ENCODE data around the gene CHST8.

Gene CHST8

DNA sequence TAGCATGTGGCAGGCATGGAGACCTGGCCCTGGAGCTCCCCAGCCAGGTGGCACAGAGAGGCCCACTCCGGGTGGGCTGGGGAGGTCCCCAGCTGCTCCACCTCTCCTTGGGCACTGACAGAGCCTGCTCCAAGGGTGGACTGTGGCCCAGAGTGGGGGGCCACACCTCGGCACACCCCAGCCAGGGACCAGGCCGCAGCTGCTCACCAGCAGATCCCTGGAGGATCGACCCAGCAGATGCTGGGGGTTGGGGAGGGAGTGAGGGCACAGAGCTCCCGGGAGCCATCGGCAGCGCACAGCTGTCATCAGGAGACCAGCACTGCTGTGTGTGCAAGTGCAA is 102.9 kb downstream of the CHST8 start:
- no peaks in the 10 kb centered on the region for H3K4me1 ChIP-seq (ENCODE audit: insufficient read depth, low read length, poor library complexity, severe bottlenecking)

DNA sequence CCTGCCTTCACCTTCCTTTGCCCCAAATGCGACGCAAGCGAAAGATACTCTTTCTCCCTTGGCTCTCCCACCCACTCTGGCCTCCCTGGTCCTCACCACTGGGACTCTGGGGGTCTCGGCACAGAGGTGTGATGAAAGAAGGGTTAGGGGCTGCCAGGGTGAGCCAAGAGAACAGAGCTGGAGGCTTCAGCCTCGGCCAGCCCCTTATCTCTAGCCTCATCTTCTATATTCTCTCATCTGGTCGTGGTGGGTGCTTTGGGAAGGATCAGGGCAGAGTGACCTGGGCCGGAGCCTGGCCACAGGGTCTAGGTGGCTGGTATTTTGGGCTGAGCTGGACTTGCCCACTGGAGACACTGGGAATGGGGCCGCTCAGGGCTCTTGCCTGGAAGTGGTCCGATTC is 103.8 kb downstream of the CHST8 start:
- no peaks in the 10 kb centered on the region for H4K20me1 ChIP-seq (ENCODE audit: insufficient read depth, low read length, poor library complexity, severe bottlenecking)
- no peaks in the 10 kb centered on the region for H3K9me3 ChIP-seq (ENCODE audit: insufficient read depth, low read depth, low read length)
- no peak overlapping the region for H3K9ac ChIP-seq (ENCODE audit: low read depth, low read length, poor library complexity, severe bottlenecking)
- H3F3A ChIP-seq (ENCODE audit: low read depth), result no peaks in the 10 kb centered on the region
- no peaks in the 10 kb centered on the region for H3K79me2 ChIP-seq (ENCODE audit: insufficient read depth, low read length)
- H2AFZ ChIP-seq (ENCODE audit: low read length), result no peak overlapping the region
- H3K4me1 ChIP-seq (ENCODE audit: insufficient read depth, low read length, poor library complexity, severe bottlenecking), result no peaks in the 10 kb centered on the region
- H3K4me2 ChIP-seq (ENCODE audit: low read depth, low read length, poor library complexity, severe bottlenecking), result no peak overlapping the region
- TF ChIP-seq EZH2phosphoT487 (IDR thresholded peaks at IDR 0.05; ENCODE audit: borderline replicate concordance), result no peak
- H3K27me3 ChIP-seq (ENCODE audit: insufficient read depth, low read length, poor library complexity, severe bottlenecking), result no peaks in the 10 kb centered on the region
- H3K4me3 ChIP-seq (ENCODE audit: low read length, poor library complexity, severe bottlenecking), result no peak overlapping the region
- H3K9me2 ChIP-seq (replicated peaks; ENCODE audit: low read depth, low read length), result no peaks in the 10 kb centered on the region
- H3K36me3 ChIP-seq (ENCODE audit: insufficient read depth, low read length), result no peaks in the 10 kb centered on the region

More for the DNA sequence above, 102.9 kb downstream of the CHST8 start:
- Histone ChIP-seq H3K9me3 (ENCODE audit: insufficient read depth, low read depth, low read length) (no peaks in the 10 kb centered on the region), H3K9me2 (replicated peaks; ENCODE audit: low read depth, low read length) (no peaks in the 10 kb centered on the region), H3K4me2 (ENCODE audit: low read depth, low read length, poor library complexity, severe bottlenecking) (no peak overlapping the region), H3K4me3 (ENCODE audit: low read length, poor library complexity, severe bottlenecking) (no peak overlapping the region), H3F3A (ENCODE audit: low read depth) (no peaks in the 10 kb centered on the region), H4K20me1 (ENCODE audit: insufficient read depth, low read length, poor library complexity, severe bottlenecking) (no peaks in the 10 kb centered on the region), H3K79me2 (ENCODE audit: insufficient read depth, low read length) (no peaks in the 10 kb centered on the region), H3K36me3 (ENCODE audit: insufficient read depth, low read length) (no peaks in the 10 kb centered on the region), H3K9ac (ENCODE audit: low read depth, low read length, poor library complexity, severe bottlenecking) (no peak overlapping the region), H3K27me3 (ENCODE audit: insufficient read depth, low read length, poor library complexity, severe bottlenecking) (no peaks in the 10 kb centered on the region), H2AFZ (ENCODE audit: low read length) (no peak overlapping the region)
- TF ChIP-seq EZH2phosphoT487 (IDR thresholded peaks at IDR 0.05; ENCODE audit: borderline replicate concordance), result no peak

DNA sequence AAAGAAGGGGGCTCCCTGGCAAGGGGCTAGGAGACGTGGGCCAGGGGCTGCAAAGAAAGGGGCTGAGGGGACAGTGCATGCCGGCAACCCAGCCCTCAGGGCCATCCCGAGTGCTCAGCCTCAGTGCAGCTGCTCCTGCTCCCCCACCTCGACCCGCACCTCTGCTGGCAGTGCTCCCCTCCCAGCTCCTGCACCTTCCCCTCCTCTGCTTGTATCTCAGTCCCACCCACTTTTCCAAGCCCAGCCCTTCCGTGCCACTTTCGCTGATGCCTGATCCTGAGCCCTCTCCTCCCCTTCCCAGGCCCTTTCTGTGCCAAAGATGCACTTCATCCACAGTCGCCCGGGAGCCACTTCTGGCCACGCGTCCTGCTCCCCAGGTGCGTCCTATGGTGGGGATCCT is 105.0 kb downstream of the CHST8 start:
- no peaks in the 10 kb centered on the region for H3K79me2 ChIP-seq (ENCODE audit: insufficient read depth, low read length)
- no peaks in the 10 kb centered on the region for H3K36me3 ChIP-seq (ENCODE audit: insufficient read depth, low read length)
- TF ChIP-seq EZH2phosphoT487 (IDR thresholded peaks at IDR 0.05; ENCODE audit: borderline replicate concordance), result no peak
- TF ChIP-seq, protein P1, sequence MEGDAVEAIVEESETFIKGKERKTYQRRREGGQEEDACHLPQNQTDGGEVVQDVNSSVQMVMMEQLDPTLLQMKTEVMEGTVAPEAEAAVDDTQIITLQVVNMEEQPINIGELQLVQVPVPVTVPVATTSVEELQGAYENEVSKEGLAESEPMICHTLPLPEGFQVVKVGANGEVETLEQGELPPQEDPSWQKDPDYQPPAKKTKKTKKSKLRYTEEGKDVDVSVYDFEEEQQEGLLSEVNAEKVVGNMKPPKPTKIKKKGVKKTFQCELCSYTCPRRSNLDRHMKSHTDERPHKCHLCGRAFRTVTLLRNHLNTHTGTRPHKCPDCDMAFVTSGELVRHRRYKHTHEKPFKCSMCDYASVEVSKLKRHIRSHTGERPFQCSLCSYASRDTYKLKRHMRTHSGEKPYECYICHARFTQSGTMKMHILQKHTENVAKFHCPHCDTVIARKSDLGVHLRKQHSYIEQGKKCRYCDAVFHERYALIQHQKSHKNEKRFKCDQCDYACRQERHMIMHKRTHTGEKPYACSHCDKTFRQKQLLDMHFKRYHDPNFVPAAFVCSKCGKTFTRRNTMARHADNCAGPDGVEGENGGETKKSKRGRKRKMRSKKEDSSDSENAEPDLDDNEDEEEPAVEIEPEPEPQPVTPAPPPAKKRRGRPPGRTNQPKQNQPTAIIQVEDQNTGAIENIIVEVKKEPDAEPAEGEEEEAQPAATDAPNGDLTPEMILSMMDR (conservative IDR thresholded peaks at IDR 0.05; ENCODE audit: low read length), result no peak
- H2AFZ ChIP-seq (ENCODE audit: low read length), result no peak overlapping the region
- no peak overlapping the region for H3K9ac ChIP-seq (ENCODE audit: low read depth, low read length, poor library complexity, severe bottlenecking)
- no peaks in the 10 kb centered on the region for H3F3A ChIP-seq (ENCODE audit: low read depth)
- H3K4me2 ChIP-seq (ENCODE audit: low read depth, low read length, poor library complexity, severe bottlenecking), result no peak overlapping the region
- no peaks in the 10 kb centered on the region for H4K20me1 ChIP-seq (ENCODE audit: insufficient read depth, low read length, poor library complexity, severe bottlenecking)
- H3K9me3 ChIP-seq (ENCODE audit: insufficient read depth, low read depth, low read length), result no peaks in the 10 kb centered on the region
- no peaks in the 10 kb centered on the region for H3K27me3 ChIP-seq (ENCODE audit: insufficient read depth, low read length, poor library complexity, severe bottlenecking)
- no peaks in the 10 kb centered on the region for H3K9me2 ChIP-seq (replicated peaks; ENCODE audit: low read depth, low read length)
- H3K4me1 ChIP-seq (ENCODE audit: insufficient read depth, low read length, poor library complexity, severe bottlenecking), result no peaks in the 10 kb centered on the region
- no peak overlapping the region for H3K4me3 ChIP-seq (ENCODE audit: low read length, poor library complexity, severe bottlenecking)

DNA sequence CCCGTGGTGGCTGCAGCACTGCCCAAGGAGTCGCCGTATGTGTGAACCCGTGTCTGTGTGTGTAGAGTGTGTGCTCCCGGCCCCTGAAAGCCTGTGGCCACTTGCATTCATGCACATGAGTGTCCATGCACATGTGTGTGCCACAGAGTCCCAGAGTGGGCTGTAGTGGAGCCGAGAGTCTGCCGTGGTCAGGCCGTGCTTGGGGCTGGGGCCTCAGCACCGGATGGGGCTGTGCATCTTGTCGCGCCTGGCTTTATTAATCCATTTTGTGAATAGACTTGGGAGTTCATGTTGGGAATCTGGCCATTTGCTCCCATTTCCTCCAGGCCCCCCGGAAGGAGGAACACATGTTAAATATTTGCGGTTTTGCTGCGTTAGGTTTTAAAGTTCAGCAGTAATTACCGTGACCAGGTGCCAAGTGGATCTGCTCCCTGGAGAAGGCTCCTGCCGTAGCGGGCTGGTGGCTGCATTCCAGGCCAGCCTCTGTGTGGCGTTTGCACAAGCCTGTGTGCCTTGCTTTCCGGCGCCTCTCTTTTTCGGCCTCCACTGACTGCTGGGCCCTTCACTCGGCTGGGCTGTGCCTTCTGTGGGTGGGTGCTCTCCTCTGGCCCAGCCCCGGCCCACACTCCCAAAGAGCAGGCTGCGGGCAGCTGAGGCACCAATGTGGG is 105.7 kb downstream of the CHST8 start:
- no peaks in the 10 kb centered on the region for H3F3A ChIP-seq (ENCODE audit: low read depth)
- no peak overlapping the region for H3K9ac ChIP-seq (ENCODE audit: low read depth, low read length, poor library complexity, severe bottlenecking)
- H4K20me1 ChIP-seq (ENCODE audit: insufficient read depth, low read length, poor library complexity, severe bottlenecking), result no peaks in the 10 kb centered on the region
- no peaks in the 10 kb centered on the region for H3K4me1 ChIP-seq (ENCODE audit: insufficient read depth, low read length, poor library complexity, severe bottlenecking)
- no peak overlapping the region for H2AFZ ChIP-seq (ENCODE audit: low read length)
- no peaks in the 10 kb centered on the region for H3K79me2 ChIP-seq (ENCODE audit: insufficient read depth, low read length)
- H3K4me2 ChIP-seq (ENCODE audit: low read depth, low read length, poor library complexity, severe bottlenecking), result no peak overlapping the region
- no peaks in the 10 kb centered on the region for H3K36me3 ChIP-seq (ENCODE audit: insufficient read depth, low read length)
- H3K4me3 ChIP-seq (ENCODE audit: low read length, poor library complexity, severe bottlenecking), result no peak overlapping the region
- TF ChIP-seq, protein P1 (conservative IDR thresholded peaks at IDR 0.05; ENCODE audit: low read length), result no peak
- TF ChIP-seq EZH2phosphoT487 (IDR thresholded peaks at IDR 0.05; ENCODE audit: borderline replicate concordance), result no peak
- H3K9me3 ChIP-seq (ENCODE audit: insufficient read depth, low read depth, low read length), result no peaks in the 10 kb centered on the region
- no peaks in the 10 kb centered on the region for H3K27me3 ChIP-seq (ENCODE audit: insufficient read depth, low read length, poor library complexity, severe bottlenecking)
- H3K9me2 ChIP-seq (replicated peaks; ENCODE audit: low read depth, low read length), result no peaks in the 10 kb centered on the region

Measured in Loucy (cell line).